Activated T-helper 1 cell treated with anti-CD3 and anti-CD28 coated beads, Interleukin-2, amount 50 U/mL, for 16 hours (primary cell): ENCODE results near the gene PLOD2.

Source experiments
- DNase-seq, 2 donors: peaks; one replicate each; pipeline ENCODE4 v3.0.0-alpha.2; 2020; ENCODE audit warnings: low read depth in 1 of 2, low spot score in 1 of 2

PLOD2 gene

DNA sequence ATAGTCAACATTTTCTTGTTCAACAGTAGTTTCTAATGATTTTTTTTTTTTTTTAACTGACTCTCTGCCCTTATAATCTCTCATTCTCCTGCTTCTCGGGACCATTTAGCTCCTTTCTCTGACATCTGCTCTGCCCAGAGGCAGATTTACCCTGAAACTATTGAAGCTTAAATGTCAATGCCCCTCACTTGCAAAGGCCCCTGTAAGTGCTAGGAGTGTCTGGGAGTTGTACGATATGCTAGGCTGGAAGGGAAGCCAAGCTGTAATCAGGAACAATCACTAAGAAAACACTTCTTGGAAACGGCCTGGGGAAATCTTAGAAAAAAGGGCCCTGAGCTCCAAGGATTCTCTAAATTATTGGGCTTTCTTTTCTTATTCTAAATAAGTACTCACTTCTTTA, 5.8 kb upstream of the PLOD2 start:
- no peak for DNase-seq

DNA sequence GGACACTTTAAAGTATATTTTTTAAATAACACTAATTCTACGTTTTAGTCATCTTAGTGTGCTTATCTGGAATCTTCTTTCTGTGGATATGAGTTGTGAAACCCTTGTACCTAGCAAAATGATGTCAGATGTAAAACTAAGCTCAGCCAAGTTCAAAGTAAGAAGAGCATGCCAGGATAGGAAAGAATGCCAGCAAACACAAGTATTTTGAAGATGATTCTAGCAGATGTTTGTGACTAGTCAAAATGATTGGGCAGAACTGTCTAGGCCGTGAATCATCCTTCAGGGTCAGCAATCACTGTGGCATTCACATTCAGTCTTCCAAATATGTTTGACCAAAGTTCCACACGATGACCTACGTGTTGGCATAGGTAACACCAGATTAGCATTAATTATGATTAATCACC, 5.4 kb upstream of the PLOD2 start:
- DNase-seq: no peak

- no peak for DNase-seq
Observed at GRCh38 chr3:146165877-146166276, 4.9 kb upstream of the PLOD2 start.

DNA sequence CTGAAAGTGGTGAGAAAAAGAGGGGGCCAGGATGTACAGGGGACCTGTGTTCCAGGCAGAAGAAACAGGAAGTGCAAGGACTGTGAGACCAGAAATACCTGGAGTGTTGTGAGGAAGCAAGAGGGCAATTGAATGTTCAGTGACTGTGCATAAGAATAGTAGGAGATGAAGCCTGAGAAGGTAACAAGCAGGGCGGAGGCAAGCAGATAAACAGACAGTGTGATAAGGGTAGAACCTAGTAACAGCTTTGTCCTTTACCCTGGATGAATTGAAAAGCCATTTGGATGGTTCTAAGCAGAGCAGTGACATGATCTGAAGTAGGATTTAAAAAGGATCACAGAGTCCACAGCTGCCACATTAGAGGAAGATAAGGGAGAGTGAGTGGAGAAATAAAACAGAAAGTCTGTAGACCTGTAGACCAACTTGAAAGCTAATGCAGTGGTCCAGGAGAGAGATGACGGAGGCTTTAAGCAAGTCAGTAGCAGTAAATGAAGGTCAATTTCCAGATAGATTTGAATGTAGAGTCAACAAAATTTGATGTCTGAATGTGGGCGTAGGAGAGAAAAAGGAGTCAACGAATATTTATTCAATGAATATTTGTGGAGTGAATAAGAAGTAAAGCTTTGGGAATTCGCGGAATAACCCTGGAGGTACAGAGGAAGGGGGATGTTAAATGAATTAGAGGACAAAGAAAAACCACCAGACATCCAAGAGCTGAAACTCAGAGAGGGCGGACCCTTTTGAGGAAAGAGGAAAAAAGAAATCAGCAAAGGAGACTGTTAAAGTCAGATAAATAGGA, 4.2 kb upstream of the PLOD2 start:
- DNase-seq: no peak

DNA sequence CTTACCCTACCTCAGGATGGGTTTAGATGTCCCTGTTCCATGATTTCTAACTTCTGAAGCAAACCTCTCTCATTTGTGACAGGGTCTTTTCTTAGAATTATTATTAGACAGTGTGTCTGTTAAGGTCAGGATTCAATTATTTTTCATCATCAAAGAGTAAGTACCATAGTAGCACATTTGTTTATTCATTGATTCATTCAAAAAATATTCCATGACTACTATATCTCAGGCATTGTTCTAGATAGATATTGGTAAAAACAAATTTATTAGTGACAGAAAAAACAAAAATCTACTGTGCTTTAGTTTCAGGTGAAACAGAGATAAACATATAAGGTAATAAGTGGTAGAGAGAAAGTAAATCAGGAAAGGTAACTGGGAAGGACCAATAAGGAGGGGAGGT, 3.5 kb upstream of the PLOD2 start:
- DNase-seq: no peak

GRCh38 chr3:146164071-146164470, 3.1 kb upstream of the PLOD2 start:
- no peak for DNase-seq

DNA sequence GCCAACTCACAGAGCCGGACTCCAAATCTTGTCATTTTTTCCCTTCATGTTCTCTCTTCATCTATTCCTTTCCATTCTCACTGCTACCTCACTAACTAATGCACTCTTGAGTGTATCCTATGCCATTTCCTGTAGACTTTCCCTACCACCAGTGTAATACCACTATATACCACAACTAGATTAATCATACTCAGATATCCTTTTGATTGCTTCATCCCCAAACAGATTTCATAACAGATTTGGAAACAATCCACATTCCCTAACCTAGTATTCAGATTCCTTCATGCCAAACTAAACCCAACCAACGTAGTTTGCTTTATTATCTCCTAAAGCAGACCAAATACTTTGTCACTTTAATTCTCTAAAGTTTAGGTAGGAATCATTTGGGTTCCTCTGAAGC, 2.6 kb upstream of the PLOD2 start:
- DNase-seq: no peak

DNA sequence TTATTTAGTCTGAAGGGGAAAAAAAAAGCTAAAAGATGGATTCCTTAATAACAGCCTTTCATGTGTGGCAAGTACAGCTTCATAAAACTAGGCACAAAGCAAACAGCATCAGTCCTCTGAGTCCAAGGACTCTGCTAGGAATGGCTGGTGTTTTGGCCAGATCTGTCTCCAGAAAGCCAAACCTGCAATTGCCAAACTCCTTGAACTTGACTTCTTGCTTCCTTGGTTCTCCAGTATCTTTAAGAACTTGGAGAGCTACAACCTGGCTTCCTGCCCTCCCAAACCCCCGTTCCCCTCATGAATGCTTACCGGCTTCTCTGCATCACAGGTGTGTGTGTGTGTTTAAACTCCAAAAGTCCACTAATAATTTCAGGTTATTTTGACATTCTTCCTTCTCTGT, 1.6 kb upstream of the PLOD2 start:
- no peak for DNase-seq

DNA sequence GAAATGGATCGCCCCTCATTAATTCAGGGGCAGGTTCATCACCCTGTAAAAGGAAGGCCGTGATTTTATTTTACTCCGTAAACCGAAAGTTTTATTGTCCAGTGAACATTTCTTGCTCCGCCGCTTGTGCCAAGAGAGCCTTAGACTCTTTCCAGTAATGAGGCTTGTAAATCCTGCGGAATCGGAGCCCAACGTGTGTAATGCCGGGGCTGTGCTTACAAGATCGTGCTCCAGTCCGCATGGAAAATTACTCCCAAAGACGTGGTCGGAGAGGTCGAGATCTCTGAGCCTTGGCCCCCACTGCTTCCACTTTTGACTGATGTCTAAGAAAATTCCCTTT, 649 bp upstream of the PLOD2 start:
- no peak for DNase-seq

DNA sequence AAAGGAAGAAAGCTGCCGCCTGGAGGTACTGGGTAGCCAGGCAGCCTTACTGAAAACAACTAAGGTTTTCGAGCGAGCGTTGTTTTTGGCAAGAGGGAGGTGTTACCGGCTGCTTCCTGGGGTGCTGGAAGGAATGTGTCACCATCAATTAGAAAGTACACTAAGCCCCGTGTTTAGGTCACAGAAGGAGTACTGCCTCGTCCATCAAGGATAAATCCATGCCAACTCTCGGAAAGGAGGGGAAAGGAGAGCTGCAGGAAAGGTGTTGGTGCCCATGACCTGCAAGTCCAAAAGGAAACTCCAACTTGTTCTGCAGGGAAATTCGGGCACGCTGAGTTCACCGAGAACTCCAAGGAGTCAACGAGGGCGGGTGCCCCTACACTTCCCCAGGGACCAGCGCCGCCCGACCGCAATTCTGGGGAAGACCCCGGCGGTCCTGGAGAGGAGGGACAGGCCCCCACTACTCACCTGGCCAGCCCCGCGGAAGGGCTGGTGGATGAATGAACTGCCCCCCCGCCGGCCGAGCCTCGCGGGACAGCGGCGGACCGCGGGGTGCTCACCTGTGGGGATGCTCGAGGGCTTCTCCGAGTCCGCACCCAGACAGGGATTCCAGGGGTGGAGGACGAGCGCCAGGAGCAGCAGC, 542 bp downstream of the PLOD2 start:
- no peak for DNase-seq

- DNase-seq: no peak
Observed at GRCh38 chr3:146159616-146160320, 1.2 kb downstream of the PLOD2 start.

GRCh38 chr3:146159037-146159436, 1.9 kb downstream of the PLOD2 start:
- no peak for DNase-seq

GRCh38 chr3:146157325-146158060, 3.5 kb downstream of the PLOD2 start:
- no peak for DNase-seq

GRCh38 chr3:146156666-146157314, 4.2 kb downstream of the PLOD2 start:
- no peak for DNase-seq

- no peak for DNase-seq
Observed at GRCh38 chr3:146156095-146156494, 4.9 kb downstream of the PLOD2 start.

GRCh38 chr3:146154995-146155394, 6.0 kb downstream of the PLOD2 start:
- DNase-seq: no peak

- DNase-seq: no peak
Observed at GRCh38 chr3:146154316-146154715, 6.7 kb downstream of the PLOD2 start.

- no peak for DNase-seq
Observed at GRCh38 chr3:146153429-146153828, 7.6 kb downstream of the PLOD2 start.

DNA sequence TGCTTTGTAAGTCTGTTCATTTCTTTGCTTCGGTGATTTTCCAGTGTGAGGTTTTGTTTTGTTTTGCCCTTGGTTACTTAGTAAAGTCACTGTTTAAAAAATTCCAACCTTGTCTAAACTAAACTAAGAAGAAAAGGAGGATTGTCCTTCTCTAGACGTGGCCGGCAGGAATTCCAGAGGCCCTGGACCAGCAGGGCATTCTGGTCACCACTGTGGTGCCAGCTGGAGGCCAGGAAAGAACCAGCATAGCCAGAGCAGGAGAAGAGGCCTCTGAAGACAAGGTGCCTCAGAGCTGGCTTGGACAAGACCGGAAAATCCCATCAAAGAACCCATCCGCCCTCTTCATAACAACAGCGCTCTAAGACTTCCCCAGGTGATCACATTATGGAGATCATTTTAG, 8.2 kb downstream of the PLOD2 start:
- no peak for DNase-seq

- DNase-seq: no peak
Observed at GRCh38 chr3:146148468-146148931, 12.5 kb downstream of the PLOD2 start.

DNA sequence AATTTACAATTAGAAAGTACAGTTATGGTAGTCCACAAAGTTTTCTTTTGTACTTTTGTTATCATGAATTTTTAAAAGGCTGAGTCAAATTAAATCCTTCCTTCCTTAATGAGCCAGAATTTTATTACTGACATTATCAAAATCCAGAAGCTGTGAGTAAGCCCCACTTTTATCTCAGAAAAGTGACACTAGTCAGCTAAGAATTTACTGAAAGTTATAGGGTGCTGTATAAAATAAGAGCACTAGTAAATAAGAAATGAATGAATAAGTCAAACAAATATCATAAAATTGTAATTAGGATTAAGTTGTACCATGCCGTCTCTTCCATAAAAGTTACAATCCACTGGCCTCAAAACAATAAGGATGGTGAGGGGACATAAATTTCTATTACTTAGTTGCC, 15.3 kb downstream of the PLOD2 start:
- no peak for DNase-seq
